B cell (primary cell): ENCODE measurements around the gene GTF2H4. TPM values are rescaled to one million over a fixed set of nuclear protein-coding genes. Genes with fewer than 3 reads are reported as not detected.

Source experiments
- ATAC-seq: fragments of 200-7000 bp; cut with Tn5 transposase; one replicate; pipeline ENCODE4 v1.10.0; 2021; ENCODE audit warnings: low read depth, mild to moderate bottlenecking, moderate number of reproducible peaks, moderate library complexity
- CTCF ChIA-PET: fragments of 350-600 bp; sonication (Branson Sonifier 250); formaldehyde crosslinking; loops from one replicate; lab custom pipeline; 2021; ENCODE audit warnings: antibody characterized with exemption, inconsistent platforms; lab: Charles Lee
- POLR2A ChIA-PET: fragments of 350-600 bp; sonication (Branson Sonifier 250); formaldehyde crosslinking; loops from one replicate; lab custom pipeline; 2021; ENCODE audit warnings: antibody characterized with exemption; lab: Charles Lee
- DNase-seq: peaks from one replicate; pipeline ENCODE4 v3.0.0; 2013
- H2AFZ ChIP-seq: 2 replicates; pipeline ENCODE4 v1.6.1; 2012; ENCODE audit warnings: mild to moderate bottlenecking, low read depth, low read length; ENCODE audit not compliant: insufficient read depth, poor library complexity, severe bottlenecking
- H3K27ac ChIP-seq, 2 donors: 1 replicate in 1 of 2; 2 replicates in 1 of 2; pipeline ENCODE4 v1.5.1; 2012 to 2013; ENCODE audit warnings: low read length in 2 of 2, mild to moderate bottlenecking in 2 of 2, moderate library complexity in 1 of 2
- H3K27me3 ChIP-seq, 4 experiments: fragments of 200-600 bp in 1 of 4; sonication (generic) in 1 of 4; replicated peaks in 1 of 4; 1 replicate in 2 of 4; 2 replicates in 2 of 4; pipeline versions ENCODE4 v1.6.1 to v1.7.0; 2013 to 2016; ENCODE audit warnings: low read length in 3 of 4, mild to moderate bottlenecking in 2 of 4, mixed read lengths in 1 of 4, moderate library complexity in 1 of 4; ENCODE audit not compliant: insufficient read depth in 4 of 4, control insufficient read depth in 3 of 4; ENCODE audit errors: control extremely low read depth in 1 of 4
- H3K36me3 ChIP-seq, 2 experiments: replicated peaks in 1 of 2; 1 replicate in 1 of 2; 2 replicates in 1 of 2; pipeline versions ENCODE4 v1.6.1 to v1.7.1; 2013; ENCODE audit warnings: low read length in 1 of 2; ENCODE audit not compliant: insufficient read depth in 2 of 2, control insufficient read depth in 1 of 2; ENCODE audit errors: control extremely low read depth in 1 of 2, extremely low read depth in 1 of 2
- H3K4me1 ChIP-seq, 2 donors: fragments of 200-600 bp in 1 of 2; sonication (generic) in 1 of 2; 1 replicate in 1 of 2; 2 replicates in 1 of 2; pipeline versions ENCODE4 v1.5.1 to v1.6.1; 2013 to 2017; ENCODE audit warnings: low read length in 2 of 2; ENCODE audit not compliant: control insufficient read depth in 2 of 2, insufficient read depth in 2 of 2
- H3K4me2 ChIP-seq: replicated peaks from 2 replicates; pipeline ENCODE3; 2012; ENCODE audit warnings: mild to moderate bottlenecking, low read depth, low read length; ENCODE audit not compliant: poor library complexity, severe bottlenecking
- H3K4me3 ChIP-seq, 5 experiments: fragments of 200-600 bp in 1 of 5; sonication (generic) in 1 of 5; 1 replicate in 3 of 5; 2 replicates in 2 of 5; pipeline versions ENCODE4 v1.5.1 to v1.7.0; 2011 to 2016; ENCODE audit warnings: low read length in 4 of 5, mild to moderate bottlenecking in 4 of 5, low read depth in 2 of 5, control low read depth in 1 of 5, moderate library complexity in 1 of 5; ENCODE audit not compliant: insufficient read depth in 1 of 5; ENCODE audit errors: control extremely low read depth in 1 of 5, extremely low read depth in 1 of 5
- H3K79me2 ChIP-seq: fragments of 200-600 bp; sonication (generic); one replicate; pipeline ENCODE4 v1.6.0; 2016; ENCODE audit warnings: low read length; ENCODE audit not compliant: control insufficient read depth, insufficient read depth
- H3K9ac ChIP-seq: fragments of 200-600 bp; sonication (generic); 2 replicates; pipeline ENCODE4 v1.6.1; 2017; ENCODE audit warnings: mild to moderate bottlenecking, low read length, moderate library complexity
- H3K9me3 ChIP-seq, 3 donors: one replicate each; pipeline versions ENCODE4 v1.6.1 to v1.7.1; 2013; ENCODE audit warnings: low read length in 2 of 3; ENCODE audit not compliant: control insufficient read depth in 2 of 3, insufficient read depth in 1 of 3; ENCODE audit errors: control extremely low read depth in 1 of 3
- H4K20me1 ChIP-seq: 2 replicates; pipeline ENCODE4 v1.6.0; 2012; ENCODE audit warnings: mild to moderate bottlenecking, low read length; ENCODE audit not compliant: insufficient read depth, control insufficient read depth, poor library complexity, severe bottlenecking
- H3K27ac Mint-ChIP-seq: one replicate; pipeline ENCODE4 v1.8.0; 2021; ENCODE audit warnings: mixed read lengths
- H3K27me3 Mint-ChIP-seq: one replicate; pipeline ENCODE4 v1.8.0; 2021; ENCODE audit warnings: mixed read lengths
- H3K4me1 Mint-ChIP-seq: one replicate; pipeline ENCODE4 v1.8.0; 2021; ENCODE audit warnings: mixed read lengths
- H3K4me3 Mint-ChIP-seq: one replicate; pipeline ENCODE4 v1.8.0; 2021; ENCODE audit warnings: mixed read lengths
- H3K9me3 Mint-ChIP-seq: one replicate; pipeline ENCODE4 v1.8.0; 2022; ENCODE audit warnings: mixed read lengths; ENCODE audit not compliant: insufficient read depth
- CTCF ChIP-seq: fragments of 200-600 bp; IDR thresholded peaks from one replicate; pipeline ENCODE4 v1.8.0; 2022; ENCODE audit warnings: antibody characterized with exemption, mild to moderate bottlenecking
- EZH2 ChIP-seq: IDR thresholded peaks from 2 replicates; pipeline ENCODE4 v1.6.1; 2012; ENCODE audit warnings: borderline replicate concordance, low read depth, mild to moderate bottlenecking, moderate library complexity, low read length; ENCODE audit not compliant: insufficient read depth, poor library complexity, severe bottlenecking
- WGBS: methylation state at CpG from one replicate; pipeline ENCODE4 v1.1.5; 2013; ENCODE audit warnings: missing lambda C conversion rate; ENCODE audit not compliant: insufficient coverage; 5-methylcytosine and 5-hydroxymethylcytosine counted together
- intact Hi-C: fragments of 100-400 bp; cut with micrococcal nuclease; formaldehyde crosslinking; loops from one replicate; pipeline ENCODE4 v1.10.0; 2022
- polyA plus RNA-seq: library from polyadenylated mRNA; depleted of rRNA; stranded (reverse); fragments of >200 nt; gene quantifications from 2 replicates; pipeline ENCODE4 v1.2.3, GENCODE V29; 2012
- total RNA-seq, 2 donors: library from RNA; stranded (reverse); fragments of 120-200 nt in 1 of 2; gene quantifications; 1 replicate in 1 of 2; 2 replicates in 1 of 2; pipeline versions ENCODE4 v1.2.3 to v1.2.4, GENCODE V29; 2013 to 2022

Gene GTF2H4
- total and polyA plus RNA-seq, 2 donors (not counting 1 experiment from before 2014, with no cell fraction given): 30.2 to 38.4 TPM

DNA sequence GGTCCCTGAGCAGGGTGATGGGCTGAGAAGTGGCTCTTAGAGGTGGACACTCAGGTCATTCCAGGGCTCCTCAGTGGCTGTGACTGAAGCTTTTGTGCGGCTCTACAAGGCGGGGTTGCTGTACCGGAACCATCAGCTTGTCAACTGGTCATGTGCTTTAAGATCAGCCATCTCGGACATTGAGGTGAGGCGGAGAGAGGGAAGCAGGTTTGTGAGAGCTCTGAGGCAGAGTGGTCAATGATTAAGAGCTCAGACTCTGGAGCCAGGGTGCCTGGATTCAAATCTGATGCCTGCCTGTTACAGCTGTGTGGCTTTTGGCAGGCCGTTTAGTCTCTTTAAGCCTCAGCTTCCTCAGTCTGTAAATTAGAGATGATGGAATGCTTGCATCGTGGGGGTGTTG lies 9.0 kb downstream of the GTF2H4 start:
- Histone ChIP-seq H2AFZ (no peak overlapping the region), H3K4me2 (no peak overlapping the region), H3K4me1 (peaks cover 11 to 20% of the 10 kb centered on the region in 2 donors), H3K9me3 (no peaks in the 10 kb centered on the region), H3K4me3 (no peak overlapping the region), H3K36me3 (peaks cover 2 to 59% of the 10 kb centered on the region in 2 experiments), H3K27ac (no peak overlapping the region), H4K20me1 (no peaks in the 10 kb centered on the region), H3K27me3 (no peaks in the 10 kb centered on the region), H3K9ac (no peak overlapping the region), H3K79me2 (no peaks in the 10 kb centered on the region)
- ChIA-PET POLR2A (no interaction called here), CTCF (interaction anchor here (1.0 to 6.1 kb wide), 6 partner anchors 88 to 170 kb away, joined by 3 to 68 read pairs (median 8); no protein-coding TSS in a partner anchor)
- Mint-ChIP-seq H3K4me3 (no peak overlapping the region), H3K27ac (no peak overlapping the region), H3K27me3 (no peaks in the 10 kb centered on the region), H3K9me3 (no peaks in the 10 kb centered on the region), H3K4me1 (peaks cover 24% of the 10 kb centered on the region)
- TF ChIP-seq CTCF (no peak), EZH2 (no peak)
- WGBS: 95% methylated on average over 7 of the region's 7 CpGs
- intact Hi-C loops: no loop called here
- DNase-seq: no peak
- ATAC-seq: no peak

DNA sequence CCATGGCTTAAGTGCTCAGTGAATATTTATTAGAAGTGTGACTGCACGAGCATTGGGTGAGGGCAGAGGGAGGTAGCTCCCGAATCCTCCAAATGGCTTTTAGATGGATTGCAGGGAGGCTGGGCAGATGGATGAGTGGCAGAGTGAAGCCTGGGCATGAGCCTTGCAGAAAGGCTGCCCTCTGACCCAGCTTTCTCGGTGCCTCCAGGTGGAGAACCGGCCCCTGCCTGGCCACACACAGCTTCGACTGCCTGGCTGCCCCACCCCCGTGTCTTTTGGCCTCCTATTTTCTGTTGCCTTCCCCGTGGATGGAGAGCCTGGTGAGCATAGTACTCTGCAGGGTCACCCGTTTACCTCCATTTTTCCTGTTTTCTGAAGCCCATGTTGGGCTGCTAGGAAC lies 9.5 kb downstream of the GTF2H4 start:
- peaks cover 2 to 59% of the 10 kb centered on the region in 2 experiments for H3K36me3 ChIP-seq
- no peaks in the 10 kb centered on the region for H3K9me3 ChIP-seq
- no peaks in the 10 kb centered on the region for H3K79me2 ChIP-seq
- no peak overlapping the region for H2AFZ ChIP-seq
- WGBS: 96% methylated on average over 8 of the region's 8 CpGs
- no peak overlapping the region for H3K9ac ChIP-seq
- peaks cover 11 to 20% of the 10 kb centered on the region in 2 donors for H3K4me1 ChIP-seq
- H3K4me1 Mint-ChIP-seq: peaks cover 24% of the 10 kb centered on the region
- ChIA-PET CTCF (interaction anchor here (1.0 to 6.1 kb wide), 5 partner anchors 89 to 170 kb away, joined by 3 to 68 read pairs (median 12); no protein-coding TSS in a partner anchor), POLR2A (no interaction called here)
- H3K27ac Mint-ChIP-seq: no peak overlapping the region
- H3K27me3 ChIP-seq: no peaks in the 10 kb centered on the region
- H3K4me2 ChIP-seq: no peak overlapping the region
- no peaks in the 10 kb centered on the region for H3K27me3 Mint-ChIP-seq
- ATAC-seq (no peak), DNase-seq (no peak)
- TF ChIP-seq EZH2 (no peak), CTCF (no peak)
- H3K9me3 Mint-ChIP-seq: no peaks in the 10 kb centered on the region
- H3K4me3 Mint-ChIP-seq: no peak overlapping the region
- intact Hi-C loops: no loop called here
- no peak overlapping the region for H3K27ac ChIP-seq
- H3K4me3 ChIP-seq: no peak overlapping the region
- no peaks in the 10 kb centered on the region for H4K20me1 ChIP-seq
